Measurements from ENCODE around the gene ASPHD1.

Gene ASPHD1

GRCh38 chr16:29854520-29855100, 45.7 kb upstream of the ASPHD1 start:
- Histone ChIP-seq H3K4me3 (replicated peaks; ENCODE audit: insufficient read depth, low read length) (no peak overlapping the region), H3K27me3 (ENCODE audit: insufficient read depth, poor library complexity, severe bottlenecking) (no peaks in the 10 kb centered on the region), H3K27ac (replicated peaks) (no peak overlapping the region)
- TF ChIP-seq CTCF (IDR thresholded peaks at IDR 0.05; ENCODE audit: insufficient read depth, low read length), result no peak
- TF ChIP-seq POLR2AphosphoS5 (IDR thresholded peaks at IDR 0.05; ENCODE audit: low read depth), result no peak
- no peak for TF ChIP-seq SPI1 (IDR thresholded peaks at IDR 0.05; ENCODE audit: borderline replicate concordance, low read depth)
- no peak for TF ChIP-seq GABPA (IDR thresholded peaks at IDR 0.05; ENCODE audit: low read depth)
- no peak for TF ChIP-seq REST (IDR thresholded peaks at IDR 0.05; ENCODE audit: insufficient replicate concordance, low read depth)
- DNase-seq (ENCODE audit: low read depth in 1 of 2, low spot score in 1 of 2), result no peak

GRCh38 chr16:29857133-29857760, 43.0 kb upstream of the ASPHD1 start:
- Histone ChIP-seq H3K4me3 (replicated peaks; ENCODE audit: insufficient read depth, low read length) (no peak overlapping the region), H3K27ac (replicated peaks) (no peak overlapping the region), H3K27me3 (ENCODE audit: insufficient read depth, poor library complexity, severe bottlenecking) (no peaks in the 10 kb centered on the region)
- TF ChIP-seq CTCF (IDR thresholded peaks at IDR 0.05; ENCODE audit: insufficient read depth, low read length), result no peak
- no peak for TF ChIP-seq POLR2AphosphoS5 (IDR thresholded peaks at IDR 0.05; ENCODE audit: low read depth)
- TF ChIP-seq REST (IDR thresholded peaks at IDR 0.05; ENCODE audit: insufficient replicate concordance, low read depth), result no peak
- TF ChIP-seq GABPA (IDR thresholded peaks at IDR 0.05; ENCODE audit: low read depth), result no peak
- TF ChIP-seq SPI1 (IDR thresholded peaks at IDR 0.05; ENCODE audit: borderline replicate concordance, low read depth), result no peak
- DNase-seq (ENCODE audit: low read depth in 1 of 2, low spot score in 1 of 2), result no peak

- no peak overlapping the region for H3K4me3 ChIP-seq (replicated peaks; ENCODE audit: insufficient read depth, low read length)
- H3K27me3 ChIP-seq (ENCODE audit: insufficient read depth, poor library complexity, severe bottlenecking), result no peaks in the 10 kb centered on the region
- no peak for TF ChIP-seq SPI1 (IDR thresholded peaks at IDR 0.05; ENCODE audit: borderline replicate concordance, low read depth)
- no peak for TF ChIP-seq GABPA (IDR thresholded peaks at IDR 0.05; ENCODE audit: low read depth)
- no peak for TF ChIP-seq POLR2AphosphoS5 (IDR thresholded peaks at IDR 0.05; ENCODE audit: low read depth)
- TF ChIP-seq REST (IDR thresholded peaks at IDR 0.05; ENCODE audit: insufficient replicate concordance, low read depth), result no peak
- TF ChIP-seq CTCF (IDR thresholded peaks at IDR 0.05; ENCODE audit: insufficient read depth, low read length), result no peak
- DNase-seq (ENCODE audit: low read depth in 1 of 2, low spot score in 1 of 2), result no peak
- no peak overlapping the region for H3K27ac ChIP-seq (replicated peaks)
Observed at GRCh38 chr16:29858149-29858849, 42.0 kb upstream of the ASPHD1 start.
